Common myeloid progenitor, CD34-positive (primary cell): ENCODE measurements around the gene CHMP3.
"Not testable (repeated sequence)": the region's sequence is repeated elsewhere in the genome, so short reads cannot be mapped to it uniquely, and the experiment has no call there.

Experiments
- CTCF ChIA-PET: fragments of 350-600 bp; sonication (Branson Sonifier 250); formaldehyde crosslinking; loops from one replicate; lab custom pipeline; 2021; ENCODE audit warnings: antibody characterized with exemption; lab: Charles Lee
- POLR2A ChIA-PET: fragments of 350-600 bp; sonication (Branson Sonifier 250); formaldehyde crosslinking; loops from one replicate; lab custom pipeline; 2021; ENCODE audit warnings: antibody characterized with exemption; lab: Charles Lee
- DNase-seq, 3 donors: peaks; one replicate each; pipeline versions ENCODE4 v3.0.0 to v3.0.0-alpha.2; 2013
- H3K27ac ChIP-seq, 2 experiments: 1 replicate in 1 of 2; 2 replicates in 1 of 2; pipeline ENCODE4 v1.7.0; 2013; ENCODE audit warnings: inconsistent platforms in 2 of 2, low read length in 2 of 2, mild to moderate bottlenecking in 2 of 2, low read depth in 1 of 2, moderate library complexity in 1 of 2; ENCODE audit not compliant: severe bottlenecking in 2 of 2, insufficient read depth in 1 of 2, poor library complexity in 1 of 2
- H3K27me3 ChIP-seq, 5 experiments: replicated peaks in 2 of 5; 1 replicate in 3 of 5; 2 replicates in 2 of 5; pipeline versions ENCODE4 v1.6.1 to v1.7.0; 2013; ENCODE audit warnings: low read length in 4 of 5, mild to moderate bottlenecking in 2 of 5, moderate library complexity in 2 of 5, inconsistent platforms in 1 of 5; ENCODE audit not compliant: insufficient read depth in 5 of 5, control insufficient read depth in 4 of 5
- H3K36me3 ChIP-seq, 4 experiments: 1 replicate in 2 of 4; 2 replicates in 2 of 4; pipeline versions ENCODE4 v1.6.1 to v1.7.0; 2013; ENCODE audit warnings: low read length in 3 of 4, control low read depth in 1 of 4, mild to moderate bottlenecking in 1 of 4; ENCODE audit not compliant: control insufficient read depth in 4 of 4, insufficient read depth in 4 of 4
- H3K4me1 ChIP-seq, 4 experiments: 1 replicate in 3 of 4; 2 replicates in 1 of 4; pipeline versions ENCODE4 v1.6.1 to v1.7.1; 2013; ENCODE audit warnings: low read length in 3 of 4, mild to moderate bottlenecking in 3 of 4, control low read depth in 1 of 4, inconsistent platforms in 1 of 4, moderate library complexity in 1 of 4; ENCODE audit not compliant: control insufficient read depth in 4 of 4, insufficient read depth in 4 of 4; ENCODE audit errors: control extremely low read depth in 1 of 4
- H3K4me3 ChIP-seq, 7 experiments: 1 replicate in 4 of 7; 2 replicates in 3 of 7; pipeline versions ENCODE4 v1.5.1 to v1.7.0; 2013; ENCODE audit warnings: mild to moderate bottlenecking in 7 of 7, low read length in 6 of 7, moderate library complexity in 6 of 7, inconsistent platforms in 2 of 7, low read depth in 2 of 7, control low read depth in 1 of 7; ENCODE audit not compliant: insufficient read depth in 4 of 7, control insufficient read depth in 1 of 7; ENCODE audit errors: extremely low read depth in 1 of 7
- H3K9me3 ChIP-seq, 5 experiments: 1 replicate in 4 of 5; 2 replicates in 1 of 5; pipeline versions ENCODE4 v1.6.1 to v1.7.1; 2013; ENCODE audit warnings: low read length in 4 of 5, mild to moderate bottlenecking in 2 of 5, inconsistent platforms in 1 of 5, low read depth in 1 of 5, moderate library complexity in 1 of 5; ENCODE audit not compliant: control insufficient read depth in 4 of 5, insufficient read depth in 2 of 5; ENCODE audit errors: control extremely low read depth in 1 of 5
- WGBS: methylation state at CpG from one replicate; pipeline ENCODE4 v1.1.5; 2013; ENCODE audit not compliant: insufficient coverage; 5-methylcytosine and 5-hydroxymethylcytosine counted together

Gene CHMP3

GRCh38 chr2:86552889-86553288 lies 10.4 kb downstream of the CHMP3 start:
- WGBS = no CpG with 5 or more reads among the region's 7 CpGs
- no peak overlapping the region for H3K4me3 ChIP-seq
- ChIA-PET CTCF (interaction anchor here (0.8 to 1.4 kb wide), 3 partner anchors 10 to 57 kb away, joined by 3 to 4 read pairs (median 3); no protein-coding TSS in a partner anchor), POLR2A (no interaction called here)
- H3K27ac ChIP-seq = no peak overlapping the region
- H3K36me3 ChIP-seq = peaks cover 0 to 29% (median 11%) of the 10 kb centered on the region in 4 experiments
- peaks cover 0 to 1% (median 0%) of the 10 kb centered on the region in 4 experiments for H3K4me1 ChIP-seq
- no peak for DNase-seq
- H3K9me3 ChIP-seq = peaks cover 3 to 29% (median 8%) of the 10 kb centered on the region in 5 experiments
- H3K27me3 ChIP-seq = no peaks in the 10 kb centered on the region

DNA sequence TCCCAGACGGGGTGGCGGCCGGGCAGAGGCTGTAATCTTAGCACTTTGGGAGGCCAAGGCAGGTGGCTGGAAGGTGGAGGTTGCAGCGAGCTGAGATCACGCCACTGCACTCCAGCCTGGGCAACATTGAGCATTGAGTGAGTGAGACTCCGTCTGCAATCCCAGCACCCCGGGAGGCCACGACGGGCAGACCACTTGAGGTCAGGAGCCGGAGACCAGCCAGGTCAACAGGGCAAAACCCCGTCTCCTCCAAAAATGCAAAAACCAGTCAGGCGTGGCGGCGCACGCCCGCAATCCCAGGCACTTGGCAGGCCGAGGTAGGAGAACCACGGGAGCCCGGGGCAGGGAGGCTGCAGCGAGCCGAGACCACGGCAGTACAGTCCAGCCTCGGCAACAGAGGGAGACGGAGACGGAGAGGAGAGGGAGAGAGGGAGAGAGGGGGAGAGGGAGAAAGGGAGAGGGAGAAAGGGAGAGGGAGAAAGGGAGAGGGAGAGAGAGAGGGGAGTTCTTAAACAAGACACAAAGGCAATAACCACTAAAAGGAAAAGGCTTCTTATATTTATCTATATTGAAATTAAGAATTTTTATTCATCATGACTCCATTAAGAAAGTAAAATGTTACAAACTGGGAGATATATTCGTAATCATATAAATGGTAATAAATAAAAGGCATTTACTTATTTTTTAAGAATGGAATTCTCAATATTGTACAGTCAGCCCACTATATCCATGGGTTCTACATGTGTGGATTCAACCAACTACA lies 13.1 kb downstream of the CHMP3 start:
- H3K27ac ChIP-seq, H3K4me1 ChIP-seq, H3K27me3 ChIP-seq, H3K4me3 ChIP-seq, DNase-seq, CTCF ChIA-PET: not testable (repeated sequence)
- POLR2A ChIA-PET = interaction anchor here (0.7 kb wide), 1 partner anchor 96 kb away, joined by 3 read pairs; no protein-coding TSS in a partner anchor
- peaks cover 4 to 30% (median 11%) of the 10 kb centered on the region in 4 experiments for H3K36me3 ChIP-seq
- H3K9me3 ChIP-seq = peaks cover 0 to 45% (median 13%) of the 10 kb centered on the region in 5 experiments
- 96% methylated on average over 18 of the region's 26 CpGs for WGBS

DNA sequence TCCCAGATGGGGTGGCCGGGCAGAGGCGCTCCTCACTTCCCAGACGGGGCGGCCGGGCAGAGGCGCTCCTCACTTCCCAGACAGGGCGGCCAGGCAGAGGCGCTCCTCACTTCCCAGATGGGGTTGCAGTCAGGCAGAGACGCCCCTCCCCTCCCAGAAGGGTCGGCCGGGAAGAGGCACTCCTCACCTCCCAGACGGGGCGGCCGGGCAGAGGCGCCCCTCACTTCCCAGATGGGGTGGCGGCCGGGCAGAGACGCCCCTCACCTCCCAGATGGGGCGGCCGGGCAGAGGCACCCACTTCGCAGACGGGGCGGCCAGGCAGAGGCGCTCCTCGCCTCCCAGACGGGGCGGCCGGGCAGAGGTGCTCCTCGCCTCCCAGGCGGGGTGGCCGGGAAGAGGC lies 13.8 kb downstream of the CHMP3 start:
- Histone ChIP-seq H3K36me3 (peaks cover 4 to 30% (median 11%) of the 10 kb centered on the region in 4 experiments), H3K9me3 (peaks cover 0 to 45% (median 13%) of the 10 kb centered on the region in 5 experiments)
- H3K4me3 ChIP-seq, H3K27me3 ChIP-seq, CTCF ChIA-PET, H3K4me1 ChIP-seq, POLR2A ChIA-PET, H3K27ac ChIP-seq, DNase-seq: not testable (repeated sequence)
- WGBS = 97% methylated on average over 30 of the region's 31 CpGs

GRCh38 chr2:86548913-86549396 lies 14.3 kb downstream of the CHMP3 start:
- H3K36me3 ChIP-seq = peaks cover 4 to 30% (median 11%) of the 10 kb centered on the region in 4 experiments

GRCh38 chr2:86548165-86548912 lies 14.9 kb downstream of the CHMP3 start:
- H3K9me3 ChIP-seq = peaks cover 0 to 47% (median 13%) of the 10 kb centered on the region in 5 experiments
- peaks cover 4 to 30% (median 10%) of the 10 kb centered on the region in 4 experiments for H3K36me3 ChIP-seq
- H3K27ac ChIP-seq, POLR2A ChIA-PET, H3K4me3 ChIP-seq, DNase-seq, H3K4me1 ChIP-seq, H3K27me3 ChIP-seq, CTCF ChIA-PET: not testable (repeated sequence)
- WGBS = 98% methylated on average over 13 of the region's 20 CpGs

More at GRCh38 chr2:86548913-86549396, 14.3 kb downstream of the CHMP3 start:
- CTCF ChIA-PET, H3K27me3 ChIP-seq, H3K4me3 ChIP-seq, POLR2A ChIA-PET, H3K27ac ChIP-seq, DNase-seq, H3K4me1 ChIP-seq: not testable (repeated sequence)
- peaks cover 0 to 45% (median 13%) of the 10 kb centered on the region in 5 experiments for H3K9me3 ChIP-seq
- WGBS = 93% methylated on average over 26 of the region's 37 CpGs

GRCh38 chr2:86545296-86545924 lies 17.8 kb downstream of the CHMP3 start:
- H3K27me3 ChIP-seq, H3K4me1 ChIP-seq, H3K4me3 ChIP-seq, CTCF ChIA-PET, POLR2A ChIA-PET, DNase-seq, H3K27ac ChIP-seq: not testable (repeated sequence)
- WGBS = 95% methylated on average over 37 of the region's 49 CpGs
- H3K9me3 ChIP-seq = peaks cover 0 to 37% (median 13%) of the 10 kb centered on the region in 5 experiments
- peaks cover 4 to 33% (median 5%) of the 10 kb centered on the region in 4 experiments for H3K36me3 ChIP-seq
